CD4-positive, alpha-beta T cell treated with Interleukin-6 at 100 ng/mL for 8 hours (primary cell): ENCODE data around the gene ADCYAP1R1.
"Not testable (repeated sequence)": the region's sequence is repeated elsewhere in the genome, so short reads cannot be mapped to it uniquely, and the experiment has no call there.

ENCODE experiments used
- DNase-seq: peaks from one replicate; pipeline ENCODE4 v3.0.0-alpha.2; 2020; ENCODE audit warnings: mixed read lengths, low spot score

Gene ADCYAP1R1

GRCh38 chr7:31134246-31135188 lies 82.4 kb downstream of the ADCYAP1R1 start:
- DNase-seq, result peak; percentile 24

- no peak for DNase-seq
Observed at GRCh38 chr7:31137234-31137633, 85.1 kb downstream of the ADCYAP1R1 start.

- DNase-seq, result no peak
Observed at GRCh38 chr7:31145339-31145738, 93.2 kb downstream of the ADCYAP1R1 start.

GRCh38 chr7:31146030-31146429 lies 93.9 kb downstream of the ADCYAP1R1 start:
- no peak for DNase-seq

- no peak for DNase-seq
Observed at GRCh38 chr7:31146538-31146937, 94.4 kb downstream of the ADCYAP1R1 start.

- DNase-seq, result no peak
Observed at GRCh38 chr7:31151849-31152248, 99.7 kb downstream of the ADCYAP1R1 start.

- DNase-seq, result not testable (repeated sequence)
Observed at GRCh38 chr7:31153318-31153717, 101.2 kb downstream of the ADCYAP1R1 start.

- no peak for DNase-seq
Observed at GRCh38 chr7:31160941-31161340, 108.8 kb downstream of the ADCYAP1R1 start.
